Measurements from ENCODE around the gene CSMD2. TPM values are rescaled to one million over a fixed set of nuclear protein-coding genes. Genes with fewer than 3 reads are reported as not detected.

Gene CSMD2
- total and polyA plus RNA-seq, 7 donors, result under 0.01 to 0.83 (median 0.16) TPM

DNA sequence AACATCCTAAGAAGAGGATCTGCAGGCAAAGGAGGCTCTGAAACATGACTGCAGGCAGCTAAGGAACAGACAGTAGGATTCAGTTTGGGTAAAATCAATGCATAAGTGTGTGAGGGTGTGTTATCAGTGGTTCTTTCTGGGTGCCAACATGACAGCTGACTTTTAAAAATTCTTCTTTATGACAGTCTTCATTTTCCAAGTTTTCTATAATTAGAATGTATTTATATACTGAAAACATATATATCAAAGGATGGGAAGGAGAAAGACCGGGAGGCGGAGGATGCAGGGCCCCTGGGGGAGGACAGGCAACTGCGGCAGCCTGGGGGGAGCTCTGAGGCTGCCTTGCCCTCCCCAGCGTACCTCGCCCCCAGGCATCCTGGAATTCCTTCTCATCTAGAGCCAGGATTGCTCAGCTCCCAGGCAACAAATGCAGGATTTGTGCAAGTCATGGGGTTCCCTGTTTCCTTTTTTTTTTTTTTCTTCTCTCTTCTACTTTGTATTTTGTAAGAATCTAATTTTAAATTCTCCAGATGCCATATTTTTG, 104.8 kb downstream of the CSMD2 start:
- no peak for TF ChIP-seq POLR2A (IDR thresholded peaks at IDR 0.05)
- TF ChIP-seq EP300 (IDR thresholded peaks at IDR 0.05), result no peak
- TF ChIP-seq CTCF (IDR thresholded peaks at IDR 0.05), result no peak
- no peak for TF ChIP-seq POLR2AphosphoS5 (IDR thresholded peaks at IDR 0.05)
- Histone ChIP-seq H3K27me3 (no peaks in the 10 kb centered on the region), H3K36me3 (no peaks in the 10 kb centered on the region), H3K4me3 (no peak overlapping the region), H3K27ac (no peak overlapping the region), H3K4me1 (peaks cover 0 to 16% (median 7%) of the 10 kb centered on the region in 4 donors), H3K9me3 (no peaks in the 10 kb centered on the region)
- intact Hi-C loops (cut with DNase I), result no loop called here
- 87 to 90% methylated on average over 5 of the region's 5 CpGs for WGBS, 2 donors
- DNase-seq, result no peak

DNA sequence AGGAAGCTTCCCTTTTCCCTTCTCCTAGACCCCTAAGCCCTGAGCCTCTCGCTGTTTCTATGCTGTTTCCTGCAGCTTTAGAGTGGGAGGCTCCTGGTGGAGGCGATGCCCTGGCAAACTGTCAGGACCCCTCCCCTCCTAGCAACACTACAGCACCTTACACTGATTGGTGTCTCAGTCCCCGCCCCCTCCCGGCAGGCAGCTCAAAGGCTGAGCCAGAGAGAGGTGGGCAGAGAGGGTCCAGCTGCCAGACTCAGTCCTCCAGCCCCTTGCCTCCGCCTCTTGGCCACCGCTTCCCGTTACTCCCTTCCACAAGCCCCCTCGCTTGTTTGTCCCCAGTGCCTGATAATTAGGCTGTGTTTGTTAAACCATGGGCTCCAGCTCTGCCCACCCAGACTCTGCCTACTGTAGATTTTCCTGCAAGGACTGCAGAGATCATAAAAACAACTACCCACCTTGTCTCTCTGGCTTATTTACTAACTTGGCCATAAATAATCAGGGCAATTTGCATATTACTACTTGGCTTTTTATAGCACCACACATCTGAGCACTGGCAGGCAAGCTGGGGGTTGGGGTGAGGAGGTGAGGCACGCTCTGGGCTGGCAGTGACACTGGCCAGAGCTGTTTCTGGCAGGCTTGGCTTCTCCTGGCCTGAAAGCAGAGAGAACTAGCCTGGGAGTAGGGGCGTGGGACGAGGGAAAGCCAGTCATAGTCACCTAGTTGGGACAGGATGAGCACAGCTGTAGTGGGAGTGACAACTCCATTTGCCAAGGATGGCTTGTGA, 107.5 kb downstream of the CSMD2 start:
- Histone ChIP-seq H3K4me1 (peaks cover 0 to 16% (median 7%) of the 10 kb centered on the region in 4 donors), H3K27me3 (no peaks in the 10 kb centered on the region), H3K9me3 (no peaks in the 10 kb centered on the region), H3K4me3 (no peak overlapping the region), H3K36me3 (no peaks in the 10 kb centered on the region), H3K27ac (no peak overlapping the region)
- TF ChIP-seq POLR2AphosphoS5 (IDR thresholded peaks at IDR 0.05) (peak in 3 of 4 donors; percentile 46 to 80 (median 66)), CTCF (IDR thresholded peaks at IDR 0.05) (no peak)
- DNase-seq, result no peak
- WGBS, 2 donors, result 15 to 20% methylated on average over 11 of the region's 11 CpGs
- intact Hi-C loops (cut with DNase I), result no loop called here

DNA sequence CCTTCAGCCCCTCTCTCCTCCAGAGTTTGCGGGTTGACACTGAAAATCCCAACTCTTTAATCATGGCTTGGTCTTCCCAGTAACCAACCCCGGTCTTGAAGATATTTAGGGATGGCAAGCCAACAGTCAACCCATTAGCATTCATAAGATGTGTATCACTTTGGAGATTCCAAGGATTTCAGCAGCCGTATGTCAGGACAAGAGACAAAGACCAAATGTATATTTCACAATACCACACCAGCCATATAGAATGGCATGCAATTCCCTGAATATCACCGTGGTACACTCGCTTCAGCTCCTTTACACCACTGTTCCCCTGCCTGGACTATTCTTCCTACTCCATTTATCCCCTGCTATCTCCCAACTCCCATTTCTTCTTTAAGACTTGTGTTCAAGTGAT, 109.2 kb downstream of the CSMD2 start:
- H3K4me1 ChIP-seq, result peaks cover 0 to 16% (median 7%) of the 10 kb centered on the region in 4 donors
- no peaks in the 10 kb centered on the region for H3K27me3 ChIP-seq
- WGBS, 2 donors, result 91 to 93% methylated on average over 5 of the region's 5 CpGs
- H3K9me3 ChIP-seq, result no peaks in the 10 kb centered on the region
- TF ChIP-seq POLR2AphosphoS5 (IDR thresholded peaks at IDR 0.05) (no peak), EP300 (IDR thresholded peaks at IDR 0.05) (no peak), CTCF (IDR thresholded peaks at IDR 0.05) (no peak), POLR2A (IDR thresholded peaks at IDR 0.05) (no peak)
- H3K4me3 ChIP-seq, result no peak overlapping the region
- no peaks in the 10 kb centered on the region for H3K36me3 ChIP-seq
- H3K27ac ChIP-seq, result no peak overlapping the region
- intact Hi-C loops (cut with DNase I), result no loop called here
- DNase-seq, result no peak

DNA sequence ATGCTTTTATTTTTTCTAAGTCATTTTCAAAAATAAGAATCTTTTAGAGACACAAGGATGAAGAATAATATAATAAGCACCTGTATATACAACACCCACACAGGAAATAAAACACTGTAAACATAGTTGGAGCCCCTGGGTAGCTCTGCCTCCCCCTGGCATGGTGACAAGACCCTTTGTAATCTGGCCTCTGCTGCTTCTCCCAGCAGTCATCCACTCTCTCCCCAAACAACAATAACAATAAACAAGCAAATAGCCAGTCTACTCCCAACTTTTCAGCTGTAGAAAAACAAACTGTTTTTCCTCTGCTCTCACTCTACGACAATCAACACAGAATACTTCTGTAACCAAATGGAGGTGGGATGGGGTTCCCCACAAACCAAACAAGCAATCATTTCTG, 110.1 kb downstream of the CSMD2 start:
- peaks cover 0 to 16% (median 7%) of the 10 kb centered on the region in 4 donors for H3K4me1 ChIP-seq
- no peak overlapping the region for H3K4me3 ChIP-seq
- H3K27ac ChIP-seq, result no peak overlapping the region
- H3K9me3 ChIP-seq, result peaks cover 0 to 3% (median 0%) of the 10 kb centered on the region in 4 donors
- no peak for TF ChIP-seq POLR2A (IDR thresholded peaks at IDR 0.05)
- no peak for TF ChIP-seq EP300 (IDR thresholded peaks at IDR 0.05)
- no peak for TF ChIP-seq CTCF (IDR thresholded peaks at IDR 0.05)
- WGBS, 2 donors, result 34 to 59% methylated on average over 1 of the region's 1 CpG
- H3K36me3 ChIP-seq, result no peaks in the 10 kb centered on the region
- H3K27me3 ChIP-seq, result no peaks in the 10 kb centered on the region
- no peak for DNase-seq
- intact Hi-C loops (cut with DNase I), result no loop called here

Measured in sigmoid colon (tissue), 7 donors.